ENCODE measurements around the gene SGMS1. TPM values are rescaled to one million over a fixed set of nuclear protein-coding genes. Genes with fewer than 3 reads are reported as not detected.
"Not testable (repeated sequence)": the region's sequence is repeated elsewhere in the genome, so short reads cannot be mapped to it uniquely, and the experiment has no call there.

The SGMS1 gene
- total RNA-seq, 4 donors from 2014 or later, result 153 to 235 (median 186) TPM

DNA sequence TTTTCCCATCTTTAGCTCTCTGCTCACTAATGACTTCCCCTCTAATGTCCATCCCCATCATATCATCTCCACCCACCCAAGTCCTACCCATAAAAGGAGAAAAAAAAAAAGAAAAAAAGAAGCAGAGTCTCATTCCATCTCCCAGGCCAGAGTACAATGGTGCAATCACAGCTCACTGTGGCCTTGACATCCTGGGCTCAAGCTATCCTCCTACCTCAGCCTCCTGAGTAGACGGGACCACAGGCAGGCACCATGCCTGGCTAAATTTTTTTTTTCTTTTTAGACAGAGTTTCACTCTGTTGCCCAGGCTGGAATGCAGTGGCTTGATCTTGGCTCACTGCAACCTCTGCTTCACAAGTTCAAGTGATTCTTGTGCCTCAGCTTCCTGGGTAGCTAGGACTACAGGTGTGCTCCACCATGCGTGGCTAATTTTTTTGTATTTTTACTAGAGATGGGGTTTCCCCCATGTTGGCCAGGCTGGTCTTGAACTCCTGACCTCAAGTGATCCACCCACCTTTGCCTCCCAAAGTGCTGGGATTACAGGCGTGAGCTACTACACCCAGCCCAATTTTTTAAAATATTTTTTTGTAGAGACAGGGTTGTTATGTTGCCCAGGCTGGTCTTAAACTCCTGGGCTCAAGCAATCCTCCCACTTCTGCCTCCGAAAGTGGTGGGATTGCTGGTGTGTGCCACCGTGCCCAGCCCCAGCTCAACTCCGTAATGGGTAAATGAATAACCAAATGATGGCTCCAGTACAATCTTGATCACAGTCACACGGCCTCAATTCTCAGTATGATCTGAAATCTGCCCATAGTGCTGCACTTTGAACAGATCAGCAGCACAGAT, 24.6 kb upstream of the SGMS1 start:
- 84 to 85% methylated on average over 7 of the region's 7 CpGs for WGBS, 2 donors
- no peak for TF ChIP-seq POLR2A (IDR thresholded peaks at IDR 0.05)
- TF ChIP-seq, protein P1, sequence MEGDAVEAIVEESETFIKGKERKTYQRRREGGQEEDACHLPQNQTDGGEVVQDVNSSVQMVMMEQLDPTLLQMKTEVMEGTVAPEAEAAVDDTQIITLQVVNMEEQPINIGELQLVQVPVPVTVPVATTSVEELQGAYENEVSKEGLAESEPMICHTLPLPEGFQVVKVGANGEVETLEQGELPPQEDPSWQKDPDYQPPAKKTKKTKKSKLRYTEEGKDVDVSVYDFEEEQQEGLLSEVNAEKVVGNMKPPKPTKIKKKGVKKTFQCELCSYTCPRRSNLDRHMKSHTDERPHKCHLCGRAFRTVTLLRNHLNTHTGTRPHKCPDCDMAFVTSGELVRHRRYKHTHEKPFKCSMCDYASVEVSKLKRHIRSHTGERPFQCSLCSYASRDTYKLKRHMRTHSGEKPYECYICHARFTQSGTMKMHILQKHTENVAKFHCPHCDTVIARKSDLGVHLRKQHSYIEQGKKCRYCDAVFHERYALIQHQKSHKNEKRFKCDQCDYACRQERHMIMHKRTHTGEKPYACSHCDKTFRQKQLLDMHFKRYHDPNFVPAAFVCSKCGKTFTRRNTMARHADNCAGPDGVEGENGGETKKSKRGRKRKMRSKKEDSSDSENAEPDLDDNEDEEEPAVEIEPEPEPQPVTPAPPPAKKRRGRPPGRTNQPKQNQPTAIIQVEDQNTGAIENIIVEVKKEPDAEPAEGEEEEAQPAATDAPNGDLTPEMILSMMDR (IDR thresholded peaks at IDR 0.05), result no peak
- DNase-seq (ENCODE audit: low spot score in 2 of 2), result no peak
- intact Hi-C loops (cut with DNase I; ENCODE audit: low total_unique reads), result no loop called here
- H3K4me3 ChIP-seq (ENCODE audit: low read depth, poor library complexity, severe bottlenecking), result no peak overlapping the region

DNA sequence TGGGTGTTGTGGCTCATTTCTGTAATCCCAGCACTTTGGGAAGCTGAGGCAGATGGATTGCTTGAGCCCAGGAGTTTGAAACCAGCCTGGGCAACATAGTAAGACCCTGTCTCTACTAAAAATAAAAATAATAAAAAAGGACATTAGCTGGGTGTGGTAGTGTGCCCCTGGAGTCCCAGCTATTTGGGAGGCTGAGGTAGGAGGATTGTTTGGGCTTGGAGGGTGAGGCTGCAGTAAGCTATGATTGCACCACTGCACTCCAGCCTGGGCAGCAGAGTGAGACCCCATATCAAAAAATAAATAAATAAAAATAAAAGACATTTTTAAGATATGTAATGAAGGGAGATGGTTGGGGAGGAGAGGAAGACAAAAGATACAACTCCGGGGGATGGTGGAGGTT, 23.6 kb upstream of the SGMS1 start:
- DNase-seq (ENCODE audit: low spot score in 2 of 2); H3K4me3 ChIP-seq (ENCODE audit: low read depth, poor library complexity, severe bottlenecking); intact Hi-C loops (cut with DNase I; ENCODE audit: low total_unique reads): not testable (repeated sequence)
- WGBS, 2 donors, result 92 to 96% methylated on average over 1 of the region's 1 CpG

DNA sequence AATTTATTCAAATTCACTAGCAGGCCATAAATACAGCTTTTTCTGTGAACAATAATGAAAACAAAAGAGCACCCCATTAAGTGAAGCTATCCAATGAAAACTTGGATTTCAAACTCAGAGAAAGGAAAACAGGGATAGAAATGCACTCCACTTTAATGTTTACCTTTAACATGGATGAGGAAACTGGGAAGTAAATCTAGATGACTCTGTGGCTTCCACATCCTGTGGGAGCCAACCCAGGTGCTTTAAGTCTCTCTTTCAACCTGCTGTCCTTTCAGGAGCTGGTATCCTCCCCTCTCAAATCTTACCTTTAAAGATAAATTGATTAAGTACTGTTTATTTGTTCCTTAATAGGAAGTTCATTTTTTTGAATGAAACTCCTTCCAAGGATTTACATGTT, 21.5 kb upstream of the SGMS1 start:
- no peak overlapping the region for H3K4me3 ChIP-seq (ENCODE audit: low read depth, poor library complexity, severe bottlenecking)
- intact Hi-C loops (cut with DNase I; ENCODE audit: low total_unique reads), result no loop called here
- DNase-seq (ENCODE audit: low spot score in 2 of 2), result no peak
- TF ChIP-seq, protein P1 (IDR thresholded peaks at IDR 0.05), result no peak
- no peak for TF ChIP-seq POLR2A (IDR thresholded peaks at IDR 0.05)

DNA sequence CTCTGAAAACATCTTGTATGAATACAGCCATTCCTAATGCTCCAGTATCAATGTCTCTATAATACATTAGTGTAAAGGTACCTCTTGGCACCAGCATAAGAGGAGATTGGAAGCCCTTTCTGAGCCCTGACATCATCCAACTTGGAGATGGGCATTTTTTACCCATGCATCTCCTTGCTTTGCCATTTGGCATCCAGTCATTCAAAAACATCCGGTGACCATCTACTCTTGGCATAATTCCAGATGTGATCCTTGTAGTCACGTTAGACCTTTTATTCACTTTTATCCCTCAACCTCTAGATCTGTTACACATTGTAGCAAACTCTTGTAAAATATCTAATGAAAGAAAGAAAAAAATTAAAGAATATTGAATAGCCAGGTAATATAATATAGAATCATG, 17.9 kb upstream of the SGMS1 start:
- H3K4me3 ChIP-seq (ENCODE audit: low read depth, poor library complexity, severe bottlenecking), result no peak overlapping the region

DNA sequence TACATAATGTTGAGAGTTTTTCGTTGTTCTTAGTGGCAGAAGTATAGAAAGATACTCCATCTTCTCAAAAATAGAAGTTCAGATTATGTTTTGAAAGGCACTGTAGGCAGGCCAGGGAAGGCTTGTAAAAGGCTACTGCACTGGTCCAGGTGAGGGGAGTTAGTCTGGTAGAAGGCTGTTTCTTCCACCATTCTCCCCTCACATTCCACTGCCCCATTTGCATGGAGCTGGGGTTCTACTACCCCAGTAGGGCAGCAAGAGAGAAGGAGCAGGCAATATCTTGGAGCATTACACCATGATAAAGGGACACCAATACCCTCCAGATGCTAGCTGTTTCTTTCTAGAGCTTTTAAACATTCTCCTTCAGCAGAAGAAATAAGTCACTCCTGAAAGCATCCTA, 16.5 kb upstream of the SGMS1 start:
- no peak for DNase-seq (ENCODE audit: low spot score in 2 of 2)
- intact Hi-C loops (cut with DNase I; ENCODE audit: low total_unique reads), result no loop called here
- WGBS, 2 donors, result 96% methylated on average over 1 of the region's 1 CpG
- H3K4me3 ChIP-seq (ENCODE audit: low read depth, poor library complexity, severe bottlenecking), result no peak overlapping the region
- no peak for TF ChIP-seq POLR2A (IDR thresholded peaks at IDR 0.05)
- TF ChIP-seq, protein P1 (IDR thresholded peaks at IDR 0.05), result no peak

More for the DNA sequence above, 17.9 kb upstream of the SGMS1 start:
- 43 to 45% methylated on average over 2 of the region's 2 CpGs for WGBS, 2 donors
- intact Hi-C loops (cut with DNase I; ENCODE audit: low total_unique reads), result no loop called here
- TF ChIP-seq, protein P1 (IDR thresholded peaks at IDR 0.05), result no peak
- no peak for TF ChIP-seq POLR2A (IDR thresholded peaks at IDR 0.05)
- no peak for DNase-seq (ENCODE audit: low spot score in 2 of 2)

DNA sequence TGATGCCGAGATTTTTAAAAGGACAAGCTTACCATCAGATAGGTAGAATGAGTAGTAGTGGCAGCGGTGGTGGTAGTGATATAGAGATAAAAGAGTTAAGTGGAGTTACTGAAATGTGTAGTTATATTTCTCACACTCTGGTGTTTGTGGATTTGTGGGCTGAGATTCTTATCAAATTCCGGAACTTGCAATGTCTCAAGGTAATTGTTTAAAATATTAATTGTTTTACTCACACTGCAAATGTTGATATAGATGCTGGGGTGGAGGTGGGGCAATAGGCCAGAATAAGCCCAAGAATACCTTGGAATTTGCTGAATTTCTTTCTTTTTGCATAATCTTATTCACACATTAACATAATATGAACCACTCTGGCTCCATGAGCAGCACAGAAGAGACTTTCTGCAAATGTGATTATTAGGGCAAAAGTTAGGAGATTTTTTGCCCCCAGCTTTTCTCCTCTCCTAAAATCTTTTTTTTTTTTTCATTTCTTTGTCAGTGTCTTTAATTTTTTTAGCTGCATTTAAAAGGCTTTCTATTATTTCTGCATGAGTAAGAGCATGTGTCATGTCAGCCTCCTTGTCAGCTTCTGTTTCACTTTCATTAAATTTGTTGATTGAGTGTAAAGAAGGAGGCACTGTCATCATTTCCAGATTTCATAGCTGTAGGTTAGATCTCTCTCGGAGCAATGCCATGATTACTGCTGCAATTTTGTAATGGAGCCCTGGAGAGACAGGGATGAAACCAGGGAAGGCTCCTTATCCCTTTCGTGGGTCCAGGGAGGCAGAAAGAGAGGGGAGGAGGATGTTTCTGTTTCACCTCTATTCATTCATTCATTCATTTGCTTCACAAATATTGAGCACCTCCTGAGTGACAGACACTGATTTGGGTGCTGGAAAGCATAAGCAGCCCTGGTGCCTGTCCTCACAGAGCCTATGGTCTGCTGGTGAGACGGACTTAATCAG, 13.1 kb upstream of the SGMS1 start:
- H3K4me3 ChIP-seq (ENCODE audit: low read depth, poor library complexity, severe bottlenecking), result no peak overlapping the region
- no peak for DNase-seq (ENCODE audit: low spot score in 2 of 2)
- intact Hi-C loops (cut with DNase I; ENCODE audit: low total_unique reads), result no loop called here
- TF ChIP-seq, protein P1 (IDR thresholded peaks at IDR 0.05), result no peak
- no peak for TF ChIP-seq POLR2A (IDR thresholded peaks at IDR 0.05)
- WGBS, 2 donors, result 67 to 68% methylated on average over 6 of the region's 6 CpGs
